GM18526 (cell line): ENCODE data around the gene MCCC1.

Experiments used
- POLR2A ChIP-seq: IDR thresholded peaks from 3 replicates; pipeline ENCODE4 v1.6.1; 2011; ENCODE audit not compliant: insufficient read length; ENCODE audit errors: extremely low read depth

MCCC1 gene

DNA sequence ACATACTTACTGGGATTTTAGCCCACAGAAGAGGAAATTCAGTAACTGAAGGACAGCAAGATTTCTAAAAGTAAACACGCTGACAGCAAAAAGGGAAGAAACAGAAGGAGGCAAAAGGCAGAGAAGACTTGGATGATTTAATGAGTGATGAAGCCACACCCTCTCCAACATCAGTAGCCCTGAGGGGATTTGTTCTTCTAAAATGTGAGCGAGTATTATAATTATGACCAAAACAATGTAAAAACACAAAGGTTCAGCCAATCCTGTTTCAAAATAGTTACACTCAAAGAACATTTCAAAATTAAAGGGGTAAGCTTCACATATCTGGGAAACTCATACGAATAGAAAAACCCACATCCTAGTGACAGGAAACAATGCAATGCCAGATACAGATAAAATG, 25.0 kb downstream of the MCCC1 start:
- no peak for TF ChIP-seq POLR2A

GRCh38 chr3:183073839-183074238, 25.5 kb downstream of the MCCC1 start:
- no peak for TF ChIP-seq POLR2A

DNA sequence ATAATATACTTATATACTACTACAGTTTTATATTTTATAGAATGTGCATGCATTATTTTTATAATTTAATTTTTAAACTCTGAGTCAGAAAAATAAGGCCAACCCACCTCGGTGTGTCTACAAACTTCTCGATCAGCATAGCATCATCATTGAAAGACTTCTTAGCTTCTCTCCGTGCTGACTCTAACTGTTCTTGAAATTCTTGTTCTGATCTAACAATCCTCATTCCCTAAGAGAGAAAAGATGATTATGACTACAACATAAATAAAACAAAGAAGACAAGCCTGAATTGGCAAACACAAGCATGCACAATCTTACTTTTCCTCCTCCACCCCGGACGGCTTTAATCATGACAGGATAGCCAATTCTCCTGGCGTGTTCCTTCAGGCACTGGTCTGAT, 28.4 kb downstream of the MCCC1 start:
- no peak for TF ChIP-seq POLR2A

- no peak for TF ChIP-seq POLR2A
These were observed 30.2 kb downstream of the MCCC1 start for GRCh38 chr3:183069086-183069485.

- no peak for TF ChIP-seq POLR2A
These were observed 34.8 kb downstream of the MCCC1 start for GRCh38 chr3:183064475-183064874.

GRCh38 chr3:183061391-183062172, 37.7 kb downstream of the MCCC1 start:
- no peak for TF ChIP-seq POLR2A

- TF ChIP-seq POLR2A: no peak
These were observed 40.9 kb downstream of the MCCC1 start for GRCh38 chr3:183058351-183058750.

DNA sequence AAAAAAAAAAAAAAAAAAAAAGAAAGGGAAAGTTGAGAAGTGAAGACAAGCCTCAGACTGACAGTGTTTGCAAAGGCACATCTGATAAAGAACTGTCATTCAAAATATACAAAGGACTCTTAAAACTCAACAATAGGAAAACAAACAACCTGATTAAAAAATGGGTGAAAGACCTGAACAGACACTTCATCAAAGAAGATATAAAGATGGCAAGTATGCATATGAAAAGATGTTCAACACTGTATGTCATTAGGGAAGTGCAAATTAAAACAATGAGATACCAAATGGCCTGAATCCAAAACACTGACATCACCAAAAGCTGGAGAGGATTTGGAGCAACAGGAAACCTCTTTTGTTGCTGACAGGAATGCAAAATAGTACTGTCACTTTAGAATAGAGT, 48.6 kb downstream of the MCCC1 start:
- no peak for TF ChIP-seq POLR2A

DNA sequence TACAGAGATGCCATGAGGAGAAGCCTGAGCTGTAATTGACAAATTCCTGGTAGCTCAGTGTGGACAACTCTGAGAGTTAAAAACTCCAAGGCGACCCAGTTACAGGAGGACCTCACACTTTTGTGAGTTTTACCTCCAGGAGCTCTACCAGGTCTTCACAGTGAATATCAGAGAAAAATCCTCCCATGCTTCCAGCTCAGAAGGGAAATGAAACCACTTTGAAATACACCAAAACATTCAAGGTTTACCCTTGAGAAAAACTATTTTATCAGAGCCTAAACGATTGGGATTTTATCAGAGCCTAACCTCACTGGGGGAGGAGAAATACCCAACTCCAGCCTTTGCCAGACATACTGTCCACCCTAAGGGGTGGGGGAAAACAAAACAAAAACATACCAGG, 52.4 kb downstream of the MCCC1 start:
- no peak for TF ChIP-seq POLR2A

- no peak for TF ChIP-seq POLR2A
These were observed 54.6 kb downstream of the MCCC1 start for GRCh38 chr3:183044547-183045229.

DNA sequence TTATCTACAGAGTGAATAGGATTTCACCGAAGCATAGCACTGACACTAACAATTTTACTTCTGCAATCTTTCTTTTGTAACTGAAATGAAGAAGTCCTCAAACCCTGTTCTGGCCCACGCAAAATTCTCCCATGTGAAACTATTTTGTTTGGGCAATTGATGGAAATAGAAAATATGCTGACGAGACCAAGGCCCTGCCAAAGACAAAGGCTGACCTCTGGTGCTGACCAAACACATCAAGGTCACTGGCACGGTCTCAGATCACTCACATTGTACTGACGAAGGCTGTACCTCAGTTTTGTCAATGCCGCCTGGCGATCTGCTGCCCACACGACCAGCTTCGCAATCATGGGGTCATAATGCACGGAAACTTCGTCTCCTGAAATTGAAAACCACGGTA, 60.5 kb downstream of the MCCC1 start:
- no peak for TF ChIP-seq POLR2A

- no peak for TF ChIP-seq POLR2A
These were observed 61.1 kb downstream of the MCCC1 start for GRCh38 chr3:183038221-183038620.

DNA sequence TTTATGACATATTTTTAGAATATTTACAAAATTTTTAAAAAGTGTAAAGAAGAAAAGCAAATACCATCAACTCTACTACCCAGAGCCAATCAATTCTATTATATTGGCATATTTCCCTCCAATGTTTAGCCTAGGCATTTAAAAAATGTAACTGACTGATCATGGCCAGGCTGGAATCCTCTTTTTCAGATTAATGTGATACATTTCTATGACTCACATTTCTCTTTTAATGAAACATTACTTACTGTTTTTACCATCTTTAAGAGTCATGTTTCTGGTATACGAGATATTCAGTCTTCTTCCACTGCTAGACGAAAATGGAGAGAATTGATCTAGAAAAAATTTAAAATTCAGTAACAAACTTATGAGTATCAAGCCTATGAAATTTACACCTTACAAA, 65.5 kb downstream of the MCCC1 start:
- no peak for TF ChIP-seq POLR2A

DNA sequence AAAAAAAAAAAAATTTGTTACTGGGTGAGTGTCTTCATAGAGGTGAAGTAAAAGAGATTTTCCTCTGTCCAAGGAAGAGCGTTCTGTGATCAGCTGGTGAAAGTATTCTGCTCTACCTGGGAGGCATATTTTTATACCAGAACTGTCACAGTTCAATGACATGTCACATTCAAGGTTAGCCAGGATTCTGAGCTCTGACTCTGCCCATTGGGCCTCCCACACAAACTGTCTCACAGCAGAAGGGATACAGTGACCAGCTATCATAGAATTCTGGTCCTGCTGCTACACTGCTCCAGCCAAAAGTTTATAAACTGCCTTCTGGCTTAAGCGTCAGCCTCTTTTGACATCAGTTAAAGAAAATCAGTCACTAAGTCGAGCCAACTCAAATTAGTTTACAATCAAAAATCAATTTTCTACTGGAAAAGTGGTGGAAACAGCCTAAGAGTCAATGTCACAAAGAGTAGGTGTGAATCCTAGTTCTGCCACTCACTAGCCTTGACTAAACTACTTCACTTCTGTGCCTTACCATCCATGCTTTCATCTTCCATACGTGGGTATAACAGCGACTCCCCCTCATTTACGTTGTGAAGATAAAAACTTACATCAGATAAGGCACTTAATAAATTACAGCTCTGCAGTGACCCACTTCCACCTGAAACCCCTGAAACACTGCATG, 66.3 kb downstream of the MCCC1 start:
- TF ChIP-seq POLR2A: no peak

- TF ChIP-seq POLR2A: no peak
These were observed 67.5 kb downstream of the MCCC1 start for GRCh38 chr3:183031826-183032225.

- no peak for TF ChIP-seq POLR2A
These were observed 70.9 kb downstream of the MCCC1 start for GRCh38 chr3:183028416-183028815.
